SIG-M5 treated with dmso at 0.1 percent for 504 hours (cell line): ENCODE data around the gene NME4.
"Not testable (repeated sequence)": the region's sequence is repeated elsewhere in the genome, so short reads cannot be mapped to it uniquely, and the experiment has no call there.

Source experiments
- DNase-seq: peaks from one replicate; lab custom pipeline; 2025; ENCODE audit not compliant: unreplicated experiment; lab: John Stamatoyannopoulos, UW

The NME4 gene

DNA sequence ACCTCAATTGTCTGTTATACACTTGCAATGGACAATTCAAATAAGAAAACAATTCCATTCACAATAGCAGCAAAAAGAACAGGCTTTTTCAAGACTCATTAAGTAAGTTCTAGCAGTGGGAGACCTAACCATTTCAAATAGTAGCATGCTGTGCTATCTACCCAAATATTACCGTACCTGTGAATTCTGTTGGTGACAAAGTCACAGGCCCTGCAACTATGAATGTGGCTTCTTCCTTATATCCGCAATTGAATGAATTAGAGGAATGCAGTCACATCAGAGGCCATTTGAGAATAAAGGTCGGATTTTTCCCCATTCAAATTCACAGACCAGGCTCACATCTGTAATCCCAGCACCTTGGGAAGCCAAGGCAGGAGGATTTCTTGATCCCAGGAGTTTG, 800 bp upstream of the NME4 start:
- no peak for DNase-seq

GRCh38 chr16:396605-397004, 394 bp upstream of the NME4 start:
- DNase-seq = peak; percentile 52

- peak; percentile 70 for DNase-seq
These were observed 835 bp downstream of the NME4 start for GRCh38 chr16:397736-398332.

DNA sequence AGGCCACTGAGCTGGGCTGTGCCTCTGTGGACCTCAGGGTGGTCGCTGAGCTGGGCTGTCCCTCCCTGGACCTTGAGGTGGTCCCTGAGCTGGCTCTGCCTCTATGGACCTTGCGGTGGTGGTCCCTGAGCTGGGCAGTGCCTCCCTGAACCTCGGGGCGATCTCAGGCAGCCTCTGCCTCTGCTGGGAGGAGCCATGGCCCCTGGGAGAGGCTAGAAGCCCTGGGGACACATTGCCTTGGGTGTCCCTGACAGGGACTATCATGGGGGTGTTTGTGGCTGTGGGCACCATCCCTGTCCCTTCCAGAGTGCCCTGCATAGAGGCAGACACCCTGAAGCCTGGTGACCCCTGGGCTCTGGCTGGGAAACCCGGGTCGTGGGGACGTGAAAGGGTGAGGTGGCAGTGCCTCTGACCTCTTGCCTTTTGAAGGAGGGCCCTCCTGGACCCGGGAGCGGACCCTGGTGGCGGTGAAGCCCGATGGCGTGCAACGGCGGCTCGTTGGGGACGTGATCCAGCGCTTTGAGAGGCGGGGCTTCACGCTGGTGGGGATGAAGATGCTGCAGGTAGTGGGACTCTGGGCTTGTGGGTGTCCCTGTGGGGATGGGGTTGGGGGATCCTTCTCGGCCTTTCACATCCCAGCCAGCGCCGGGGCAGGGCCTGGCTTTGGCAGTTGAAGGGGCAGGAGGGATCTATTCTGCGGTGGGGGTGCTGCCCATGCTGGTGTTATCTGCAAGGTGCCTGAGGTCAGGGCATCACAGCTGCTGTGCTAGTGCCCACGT, 1.8 kb downstream of the NME4 start:
- DNase-seq = no peak

- no peak for DNase-seq
These were observed 2.5 kb downstream of the NME4 start for GRCh38 chr16:399340-400019.

GRCh38 chr16:400061-400591, 3.1 kb downstream of the NME4 start:
- DNase-seq = no peak

GRCh38 chr16:401468-402348, 4.7 kb downstream of the NME4 start, which contains the start of gene DECR2:
Gene DECR2, plus strand, starts transcription at chr16:401885. Its CDS starts 79 bp downstream, at chr16:401964.
- DNase-seq = peak; percentile 78

DNA sequence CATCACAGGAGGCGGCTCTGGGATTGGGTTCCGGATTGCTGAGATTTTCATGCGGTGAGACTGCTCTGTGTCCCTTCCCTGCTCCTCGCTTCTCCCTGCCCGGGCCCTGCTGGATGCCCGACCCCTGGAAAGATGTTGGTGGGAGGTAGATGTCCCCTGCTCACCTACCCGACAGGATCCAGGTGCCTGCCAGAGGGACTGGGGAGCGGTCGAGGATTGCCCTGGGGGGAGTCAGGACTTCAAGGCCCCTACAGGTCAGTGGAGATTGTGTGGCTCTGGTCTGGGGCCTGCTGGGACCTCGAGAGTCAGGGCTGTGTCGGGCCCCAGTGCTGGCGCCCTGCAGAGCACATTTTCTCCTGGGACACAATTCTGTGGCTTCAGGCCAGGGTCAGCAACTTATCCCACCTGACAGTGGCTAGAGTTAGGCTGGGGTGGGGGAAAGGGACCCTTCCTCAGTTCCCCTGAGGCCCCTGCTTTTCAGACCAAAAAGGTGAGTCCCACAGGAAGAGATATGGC, 8.0 kb downstream of the NME4 start:
- no peak for DNase-seq

- DNase-seq = no peak
These were observed 8.8 kb downstream of the NME4 start for GRCh38 chr16:405548-406506.

DNA sequence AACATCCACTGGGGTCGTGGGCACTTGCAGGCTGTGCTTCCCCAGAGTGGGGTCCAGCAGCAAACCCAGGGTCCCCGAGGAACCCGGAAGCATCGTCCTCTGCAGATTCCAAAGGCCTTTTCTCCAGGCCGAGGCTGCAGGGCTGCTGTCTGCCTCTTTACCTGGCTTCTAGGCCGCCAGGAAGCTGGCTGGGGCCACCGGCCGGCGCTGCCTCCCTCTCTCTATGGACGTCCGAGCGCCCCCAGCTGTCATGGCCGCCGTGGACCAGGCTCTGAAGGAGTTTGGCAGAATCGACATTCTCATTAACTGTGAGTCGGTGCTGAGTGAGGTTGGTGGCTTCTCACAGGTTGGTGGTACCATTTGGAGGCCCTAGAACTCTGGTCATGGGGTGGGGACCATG, 10.3 kb downstream of the NME4 start:
- DNase-seq = no peak

DNA sequence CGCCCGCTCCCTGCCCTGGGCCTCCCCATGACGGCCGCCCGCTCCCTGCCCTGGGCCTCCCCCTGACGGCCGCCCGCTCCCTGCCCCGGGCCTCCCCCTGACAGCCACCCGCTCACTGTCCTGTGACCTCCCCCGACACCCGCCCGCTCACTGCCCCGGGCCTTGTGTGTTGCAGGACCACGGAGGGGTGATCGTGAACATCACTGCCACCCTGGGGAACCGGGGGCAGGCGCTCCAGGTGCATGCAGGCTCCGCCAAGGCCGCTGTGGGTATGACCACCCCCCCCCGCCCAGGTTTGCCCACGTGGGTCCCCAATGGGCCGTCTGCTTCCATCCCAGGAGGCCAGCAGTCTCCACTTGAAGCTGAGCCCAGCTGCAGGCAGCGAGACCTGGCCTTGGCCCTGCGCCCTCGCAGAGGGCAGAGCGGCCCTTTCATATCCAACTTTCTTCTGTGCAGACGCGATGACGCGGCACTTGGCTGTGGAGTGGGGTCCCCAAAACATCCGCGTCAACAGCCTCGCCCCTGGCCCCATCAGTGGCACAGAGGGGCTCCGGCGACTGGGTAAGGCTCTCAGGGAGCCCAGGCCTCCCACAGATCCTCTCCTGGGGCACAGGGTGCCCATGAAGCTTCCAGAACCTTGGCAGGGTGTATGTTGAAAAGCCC, 13.6 kb downstream of the NME4 start:
- no peak for DNase-seq

- no peak for DNase-seq
These were observed 14.7 kb downstream of the NME4 start for GRCh38 chr16:411576-412265.

- DNase-seq = no peak
These were observed 17.6 kb downstream of the NME4 start for GRCh38 chr16:414395-415169.

GRCh38 chr16:415170-415498, 18.1 kb downstream of the NME4 start:
- DNase-seq = not testable (repeated sequence)

DNA sequence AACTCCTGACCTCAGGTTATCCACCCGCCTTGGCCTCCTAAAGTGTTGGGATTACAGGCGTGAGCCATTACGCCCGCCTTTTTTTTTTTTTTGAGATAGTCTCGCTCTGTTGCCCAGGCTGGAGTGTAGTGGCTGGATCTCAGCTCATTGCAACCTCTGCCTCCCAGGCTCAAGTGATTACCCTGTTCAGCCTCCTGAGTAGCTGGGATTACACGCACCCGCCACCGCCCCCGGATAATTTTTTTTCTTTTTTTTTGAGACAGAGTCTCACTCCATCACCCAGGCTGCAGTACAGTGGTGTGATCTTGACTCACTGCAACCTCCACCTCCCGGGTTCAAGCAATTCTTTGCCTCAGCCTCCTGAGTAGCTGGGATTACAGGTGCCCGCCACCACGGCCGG, 25.2 kb downstream of the NME4 start:
- not testable (repeated sequence) for DNase-seq

DNA sequence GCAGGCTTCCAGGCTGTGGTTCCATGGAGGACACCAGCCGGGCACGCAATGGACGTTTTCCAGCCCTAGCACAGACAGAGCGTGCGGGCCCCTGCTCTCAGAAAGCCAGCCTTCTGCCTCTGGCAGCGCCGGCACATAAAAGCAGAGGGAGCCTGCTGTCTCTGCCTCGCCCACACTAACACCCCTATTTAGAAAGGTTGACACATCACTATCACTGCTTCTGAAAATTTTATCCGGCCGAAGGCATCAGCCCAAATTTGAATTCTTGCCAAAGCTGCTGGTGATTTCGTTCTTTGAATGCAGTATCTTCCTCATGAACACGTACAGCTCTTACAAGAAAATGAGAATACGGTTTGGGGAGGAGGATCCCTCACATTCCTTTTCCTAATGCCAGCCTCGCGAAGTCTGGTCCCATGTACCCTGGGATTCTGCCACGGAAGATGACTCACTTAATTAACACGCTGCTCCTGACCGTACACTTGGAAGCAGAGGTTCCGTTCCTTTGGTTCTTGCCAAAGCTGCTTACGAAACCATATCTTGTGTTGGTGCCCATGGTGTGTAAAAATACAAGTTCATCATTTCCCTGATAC, 27.1 kb downstream of the NME4 start:
- peak; percentile 25 for DNase-seq

DNA sequence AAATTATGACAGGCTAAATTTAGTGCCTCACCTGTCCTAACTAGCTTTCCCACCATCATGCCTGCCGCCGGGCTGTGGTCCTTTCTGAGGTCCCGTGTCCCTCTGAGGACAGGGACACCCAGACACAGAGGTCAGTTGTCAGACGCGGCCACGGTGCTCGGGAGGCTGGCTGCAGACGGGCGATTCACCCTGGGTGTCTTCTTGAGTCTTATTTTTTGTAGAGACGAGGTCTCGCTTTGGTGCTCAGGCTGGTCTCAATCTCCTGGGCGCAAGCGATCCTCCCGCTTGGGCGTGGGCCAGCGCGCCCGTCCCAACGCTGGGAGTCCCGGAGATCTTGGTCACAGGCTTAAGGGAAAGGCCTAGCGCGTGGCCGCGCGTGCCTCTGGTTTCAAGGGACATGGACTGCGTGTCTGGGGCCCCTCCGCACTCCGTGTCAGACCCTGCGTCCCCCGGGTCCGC, 27.7 kb downstream of the NME4 start:
- DNase-seq = no peak
